CD4-positive, CD25-positive, alpha-beta regulatory T cell (primary cell): ENCODE results near the gene PLEKHA5. TPM values are rescaled to one million over a fixed set of nuclear protein-coding genes. Genes with fewer than 3 reads are reported as not detected.
"Not testable (repeated sequence)": the region's sequence is repeated elsewhere in the genome, so short reads cannot be mapped to it uniquely, and the experiment has no call there.

Source experiments
- ATAC-seq, 2 donors: fragments of 150-1000 bp; cut with Tn5 transposase; one replicate each; pipeline ENCODE4 v1.10.0; 2021; ENCODE audit warnings: low read depth in 2 of 2, moderate number of reproducible peaks in 2 of 2, moderate library complexity in 1 of 2
- DNase-seq, 3 donors: peaks; one replicate each; pipeline versions ENCODE4 v3.0.0 to v3.0.0-alpha.2; 2012 to 2022; ENCODE audit warnings: mixed read lengths in 1 of 3
- H3K27ac ChIP-seq: one replicate; pipeline ENCODE4 v1.7.0; 2013; ENCODE audit warnings: mild to moderate bottlenecking, low read length; ENCODE audit not compliant: insufficient read depth, poor library complexity, severe bottlenecking
- H3K27me3 ChIP-seq: one replicate; pipeline ENCODE4 v1.7.0; 2013; ENCODE audit warnings: low read length; ENCODE audit not compliant: control insufficient read depth, insufficient read depth
- H3K36me3 ChIP-seq: one replicate; pipeline ENCODE4 v1.7.0; 2013; ENCODE audit warnings: mild to moderate bottlenecking, low read length, moderate library complexity; ENCODE audit not compliant: control insufficient read depth, insufficient read depth
- H3K4me1 ChIP-seq: 2 replicates; pipeline ENCODE4 v1.7.0; 2013; ENCODE audit warnings: mild to moderate bottlenecking, low read length; ENCODE audit not compliant: insufficient read depth, control insufficient read depth, poor library complexity, severe bottlenecking
- H3K4me3 ChIP-seq: one replicate; pipeline ENCODE4 v1.7.0; 2013; ENCODE audit warnings: low read depth, mild to moderate bottlenecking, low read length, moderate library complexity
- H3K9me3 ChIP-seq, 2 experiments: 1 replicate in 1 of 2; 2 replicates in 1 of 2; pipeline ENCODE4 v1.7.0; 2013; ENCODE audit warnings: low read length in 2 of 2, mild to moderate bottlenecking in 1 of 2, moderate library complexity in 1 of 2; ENCODE audit not compliant: control insufficient read depth in 2 of 2
- H3K27ac Mint-ChIP-seq, 3 donors: one replicate each; pipeline ENCODE4 v1.8.0; 2020 to 2022; ENCODE audit warnings: mild to moderate bottlenecking in 3 of 3, mixed read lengths in 3 of 3, moderate library complexity in 2 of 3
- H3K27me3 Mint-ChIP-seq: one replicate; pipeline ENCODE4 v1.8.0; 2022; ENCODE audit warnings: mild to moderate bottlenecking, mixed read lengths
- H3K36me3 Mint-ChIP-seq: one replicate; pipeline ENCODE4 v1.8.0; 2020; ENCODE audit warnings: mixed read lengths
- H3K4me1 Mint-ChIP-seq, 4 donors: one replicate each; pipeline ENCODE4 v1.8.0; 2020 to 2022; ENCODE audit warnings: mixed read lengths in 4 of 4, mild to moderate bottlenecking in 1 of 4
- H3K4me3 Mint-ChIP-seq, 4 donors: one replicate each; pipeline ENCODE4 v1.8.0; 2020 to 2022; ENCODE audit warnings: mild to moderate bottlenecking in 4 of 4, mixed read lengths in 4 of 4, moderate library complexity in 3 of 4
- H3K9me3 Mint-ChIP-seq, 7 donors: one replicate each; pipeline ENCODE4 v1.8.0; 2020 to 2022; ENCODE audit warnings: mixed read lengths in 7 of 7, mild to moderate bottlenecking in 3 of 7, moderate library complexity in 2 of 7
- polyA plus RNA-seq, 4 donors: library from polyadenylated mRNA; unstranded; fragments of 300-500 nt; fragmentation: Illumina TruSeq; gene quantifications; one replicate each; pipeline ENCODE4 v1.2.3, GENCODE V29; 2021
- total RNA-seq: library from RNA; stranded (reverse); gene quantifications from one replicate; pipeline ENCODE4 v1.2.3, GENCODE V29; 2022

The PLEKHA5 gene
- total and polyA plus RNA-seq, 5 donors from 2014 or later, result 1.2 to 14.7 (median 2.9) TPM

GRCh38 chr12:19388131-19388549 lies 258.6 kb downstream of the PLEKHA5 start:
- Histone ChIP-seq H3K4me1 (no peaks in the 10 kb centered on the region), H3K9me3 (no peaks in the 10 kb centered on the region), H3K27me3 (no peaks in the 10 kb centered on the region), H3K4me3 (no peak overlapping the region), H3K36me3 (no peaks in the 10 kb centered on the region), H3K27ac (no peak overlapping the region)
- Mint-ChIP-seq H3K4me3 (no peak overlapping the region), H3K9me3 (no peaks in the 10 kb centered on the region), H3K27ac (no peak overlapping the region), H3K4me1 (no peaks in the 10 kb centered on the region), H3K36me3 (no peaks in the 10 kb centered on the region), H3K27me3 (peaks cover 5% of the 10 kb centered on the region)
- no peak for ATAC-seq
- DNase-seq, result no peak

- Histone ChIP-seq H3K36me3 (no peaks in the 10 kb centered on the region), H3K9me3 (no peaks in the 10 kb centered on the region), H3K4me3 (no peak overlapping the region), H3K4me1 (no peaks in the 10 kb centered on the region), H3K27me3 (no peaks in the 10 kb centered on the region), H3K27ac (no peak overlapping the region)
- ATAC-seq, result no peak
- H3K36me3 Mint-ChIP-seq, result no peaks in the 10 kb centered on the region
- H3K9me3 Mint-ChIP-seq, result no peaks in the 10 kb centered on the region
- H3K4me1 Mint-ChIP-seq, result no peaks in the 10 kb centered on the region
- H3K4me3 Mint-ChIP-seq, result no peak overlapping the region
- H3K27me3 Mint-ChIP-seq, result peaks cover 5% of the 10 kb centered on the region
- no peak overlapping the region for H3K27ac Mint-ChIP-seq
- DNase-seq, result no peak
Measured at GRCh38 chr12:19390051-19390598, 260.6 kb downstream of the PLEKHA5 start.

GRCh38 chr12:19392644-19393043 lies 263.1 kb downstream of the PLEKHA5 start:
- H3K27me3 Mint-ChIP-seq, H3K4me1 ChIP-seq, DNase-seq, H3K27ac Mint-ChIP-seq, H3K4me3 Mint-ChIP-seq, H3K36me3 Mint-ChIP-seq, H3K9me3 Mint-ChIP-seq, H3K9me3 ChIP-seq, H3K36me3 ChIP-seq, H3K4me1 Mint-ChIP-seq, H3K27me3 ChIP-seq, H3K4me3 ChIP-seq, H3K27ac ChIP-seq, ATAC-seq: not testable (repeated sequence)

GRCh38 chr12:19394385-19394784 lies 264.9 kb downstream of the PLEKHA5 start:
- Histone ChIP-seq H3K27ac (no peak overlapping the region), H3K27me3 (no peaks in the 10 kb centered on the region), H3K4me3 (no peak overlapping the region), H3K4me1 (no peaks in the 10 kb centered on the region), H3K36me3 (no peaks in the 10 kb centered on the region), H3K9me3 (no peaks in the 10 kb centered on the region)
- Mint-ChIP-seq H3K4me1 (no peaks in the 10 kb centered on the region), H3K27me3 (peaks cover 5% of the 10 kb centered on the region), H3K27ac (no peak overlapping the region), H3K4me3 (no peak overlapping the region), H3K36me3 (no peaks in the 10 kb centered on the region), H3K9me3 (peaks cover 0 to 2% (median 0%) of the 10 kb centered on the region in 7 donors)
- DNase-seq (no peak), ATAC-seq (no peak)

- H3K27me3 ChIP-seq, result no peaks in the 10 kb centered on the region
- Mint-ChIP-seq H3K9me3 (peaks cover 0 to 2% (median 0%) of the 10 kb centered on the region in 7 donors), H3K4me1 (no peaks in the 10 kb centered on the region), H3K27me3 (peaks cover 5% of the 10 kb centered on the region), H3K4me3 (no peak overlapping the region), H3K27ac (no peak overlapping the region), H3K36me3 (no peaks in the 10 kb centered on the region)
- H3K36me3 ChIP-seq, result no peaks in the 10 kb centered on the region
- no peak overlapping the region for H3K4me3 ChIP-seq
- no peak overlapping the region for H3K27ac ChIP-seq
- DNase-seq (no peak), ATAC-seq (no peak)
- no peaks in the 10 kb centered on the region for H3K4me1 ChIP-seq
- no peaks in the 10 kb centered on the region for H3K9me3 ChIP-seq
Measured at GRCh38 chr12:19397534-19397933, 268.0 kb downstream of the PLEKHA5 start.

GRCh38 chr12:19398376-19399363 lies 269.1 kb downstream of the PLEKHA5 start:
- Mint-ChIP-seq H3K4me1 (no peaks in the 10 kb centered on the region), H3K4me3 (no peak overlapping the region), H3K27me3 (peaks cover 5% of the 10 kb centered on the region), H3K36me3 (no peaks in the 10 kb centered on the region), H3K9me3 (peaks cover 0 to 2% (median 0%) of the 10 kb centered on the region in 7 donors), H3K27ac (no peak overlapping the region)
- H3K27ac ChIP-seq, result no peak overlapping the region
- DNase-seq (no peak), ATAC-seq (no peak)
- H3K4me3 ChIP-seq, result no peak overlapping the region
- no peaks in the 10 kb centered on the region for H3K27me3 ChIP-seq
- H3K36me3 ChIP-seq, result no peaks in the 10 kb centered on the region
- H3K4me1 ChIP-seq, result no peaks in the 10 kb centered on the region
- H3K9me3 ChIP-seq, result no peaks in the 10 kb centered on the region

- not testable (repeated sequence) for H3K27ac ChIP-seq, H3K36me3 ChIP-seq, H3K27me3 ChIP-seq, DNase-seq, H3K36me3 Mint-ChIP-seq, ATAC-seq, H3K27ac Mint-ChIP-seq, H3K4me3 Mint-ChIP-seq, H3K9me3 Mint-ChIP-seq, H3K27me3 Mint-ChIP-seq, H3K4me1 ChIP-seq, H3K4me3 ChIP-seq, H3K9me3 ChIP-seq, H3K4me1 Mint-ChIP-seq
Measured at GRCh38 chr12:19400649-19401285, 271.2 kb downstream of the PLEKHA5 start.
